Fibroblast of skin of scalp (primary cell): ENCODE results near the gene MYO5A.
"Not testable (repeated sequence)": the region's sequence is repeated elsewhere in the genome, so short reads cannot be mapped to it uniquely, and the experiment has no call there.

ENCODE experiments used
- DNase-seq: peaks from one replicate; pipeline ENCODE4 v3.0.0-alpha.2; 2013

MYO5A gene

GRCh38 chr15:52503788-52504496 lies 24.7 kb downstream of the MYO5A start:
- no peak for DNase-seq

DNA sequence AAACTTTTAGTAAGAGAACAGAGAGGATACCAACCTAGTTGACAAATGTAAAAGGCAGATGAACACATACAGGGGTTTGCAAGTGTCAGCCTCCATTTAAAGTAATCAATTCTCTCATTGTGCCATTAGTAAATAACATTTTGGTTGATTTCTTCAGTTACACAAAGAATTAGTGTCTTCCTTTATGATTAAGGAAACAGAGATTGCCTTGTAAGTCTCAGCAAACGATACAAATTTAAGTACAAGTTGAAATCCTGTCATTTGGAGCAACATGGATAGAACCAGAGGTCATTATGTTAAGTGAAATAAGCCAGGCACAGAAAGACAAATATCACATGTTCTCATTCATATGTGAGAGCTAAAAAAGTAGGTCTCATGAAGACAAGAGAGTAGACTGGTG lies 26.1 kb downstream of the MYO5A start:
- DNase-seq: no peak

DNA sequence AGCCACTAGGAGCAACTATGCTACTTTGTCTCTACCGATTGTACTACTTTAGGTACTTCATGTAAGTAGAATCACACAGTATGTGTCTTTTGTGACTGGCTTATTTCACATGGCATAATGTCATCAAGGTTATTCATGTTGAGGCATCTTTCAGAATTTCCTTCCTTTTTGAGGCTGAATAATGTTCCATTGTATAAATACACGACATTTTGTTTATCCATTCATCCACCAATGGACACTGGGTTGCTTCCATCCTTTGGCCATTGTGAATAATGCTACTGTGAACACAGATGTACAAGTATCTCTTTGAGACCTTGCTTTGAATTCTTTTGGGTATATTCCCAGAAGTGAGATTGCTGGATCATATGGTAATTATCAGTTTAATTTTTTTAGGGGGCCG lies 29.2 kb downstream of the MYO5A start:
- no peak for DNase-seq

GRCh38 chr15:52498706-52499105 lies 30.0 kb downstream of the MYO5A start:
- DNase-seq: peak; percentile 70

- DNase-seq: peak; percentile 60
These were observed 31.8 kb downstream of the MYO5A start for GRCh38 chr15:52496776-52497470.

DNA sequence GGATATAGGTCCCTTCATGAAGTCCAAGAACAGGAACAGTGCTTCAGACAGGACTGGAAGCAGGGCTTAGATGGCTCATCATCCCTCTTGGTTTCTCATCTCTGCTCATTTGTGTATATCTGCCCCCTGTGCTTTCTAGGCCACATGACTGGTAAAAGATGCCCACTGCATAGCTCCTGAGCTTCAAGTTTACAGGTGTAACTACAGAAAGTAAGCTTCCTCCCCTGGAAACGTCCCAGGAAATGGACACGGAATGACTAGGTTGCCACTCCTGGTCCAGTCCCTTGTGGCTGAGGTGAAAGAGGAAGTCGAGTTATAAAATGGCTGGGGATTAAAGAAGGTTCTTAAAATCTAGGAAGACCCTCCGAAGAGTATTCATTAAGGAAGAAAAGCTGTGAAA lies 32.5 kb downstream of the MYO5A start:
- DNase-seq: no peak

DNA sequence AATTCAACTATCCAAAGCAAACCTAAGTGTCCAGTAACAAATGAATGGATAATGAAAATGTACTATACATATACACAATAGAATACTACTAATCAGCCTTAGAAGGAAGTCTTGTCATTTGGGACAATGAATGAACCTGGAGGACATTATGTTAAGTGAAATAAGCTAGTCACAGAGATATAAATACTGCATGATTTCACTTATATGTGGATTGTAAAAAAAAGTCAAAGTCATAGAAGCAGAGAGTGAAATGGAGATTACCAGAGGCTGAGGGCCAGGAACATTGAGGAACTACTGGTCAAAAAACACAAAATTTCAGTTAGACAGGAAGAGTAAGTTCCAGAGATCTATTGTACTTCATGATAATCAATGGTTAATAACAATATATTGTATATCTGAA lies 33.6 kb downstream of the MYO5A start:
- no peak for DNase-seq

DNA sequence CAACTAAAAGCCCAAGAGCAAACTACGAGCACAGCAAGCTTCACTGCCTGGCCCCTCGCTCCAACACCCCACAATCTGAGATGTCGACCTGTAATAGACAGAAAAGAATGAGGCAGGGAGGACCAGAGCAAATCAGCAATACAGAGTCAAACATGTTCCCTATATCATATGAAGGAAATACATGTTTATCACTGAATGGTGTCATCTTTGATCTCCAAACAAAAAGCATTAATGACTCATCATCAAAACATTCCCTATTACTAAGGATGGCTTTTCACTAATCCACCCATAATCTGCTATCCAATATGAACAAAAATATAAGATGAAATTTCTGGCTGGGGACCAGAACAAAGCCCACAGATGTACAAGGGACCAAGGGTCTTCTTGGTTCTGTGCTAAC lies 34.7 kb downstream of the MYO5A start:
- DNase-seq: no peak

GRCh38 chr15:52492132-52492531 lies 36.5 kb downstream of the MYO5A start:
- DNase-seq: no peak

GRCh38 chr15:52491472-52491871 lies 37.2 kb downstream of the MYO5A start:
- DNase-seq: peak; percentile 17

DNA sequence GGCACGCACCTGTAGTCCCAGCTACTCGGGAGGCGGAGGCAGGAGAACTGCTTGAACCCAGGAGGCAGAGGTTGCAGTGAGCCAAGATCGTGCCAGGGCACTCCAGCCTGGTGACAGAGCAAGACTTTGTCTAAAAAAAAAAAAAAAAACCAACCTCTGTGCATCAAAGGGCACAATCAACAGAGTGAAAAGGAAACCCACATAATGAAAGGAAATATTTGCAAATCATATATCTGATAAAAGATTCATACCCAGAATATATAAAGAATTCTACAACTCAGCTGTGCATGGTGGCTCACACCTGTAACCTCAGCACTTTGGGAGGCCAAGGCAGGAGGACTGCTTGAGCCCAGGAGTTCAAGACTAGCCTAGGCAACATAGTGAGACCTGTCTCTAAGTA lies 39.2 kb downstream of the MYO5A start:
- not testable (repeated sequence) for DNase-seq

GRCh38 chr15:52488830-52489229 lies 39.9 kb downstream of the MYO5A start:
- DNase-seq: no peak

DNA sequence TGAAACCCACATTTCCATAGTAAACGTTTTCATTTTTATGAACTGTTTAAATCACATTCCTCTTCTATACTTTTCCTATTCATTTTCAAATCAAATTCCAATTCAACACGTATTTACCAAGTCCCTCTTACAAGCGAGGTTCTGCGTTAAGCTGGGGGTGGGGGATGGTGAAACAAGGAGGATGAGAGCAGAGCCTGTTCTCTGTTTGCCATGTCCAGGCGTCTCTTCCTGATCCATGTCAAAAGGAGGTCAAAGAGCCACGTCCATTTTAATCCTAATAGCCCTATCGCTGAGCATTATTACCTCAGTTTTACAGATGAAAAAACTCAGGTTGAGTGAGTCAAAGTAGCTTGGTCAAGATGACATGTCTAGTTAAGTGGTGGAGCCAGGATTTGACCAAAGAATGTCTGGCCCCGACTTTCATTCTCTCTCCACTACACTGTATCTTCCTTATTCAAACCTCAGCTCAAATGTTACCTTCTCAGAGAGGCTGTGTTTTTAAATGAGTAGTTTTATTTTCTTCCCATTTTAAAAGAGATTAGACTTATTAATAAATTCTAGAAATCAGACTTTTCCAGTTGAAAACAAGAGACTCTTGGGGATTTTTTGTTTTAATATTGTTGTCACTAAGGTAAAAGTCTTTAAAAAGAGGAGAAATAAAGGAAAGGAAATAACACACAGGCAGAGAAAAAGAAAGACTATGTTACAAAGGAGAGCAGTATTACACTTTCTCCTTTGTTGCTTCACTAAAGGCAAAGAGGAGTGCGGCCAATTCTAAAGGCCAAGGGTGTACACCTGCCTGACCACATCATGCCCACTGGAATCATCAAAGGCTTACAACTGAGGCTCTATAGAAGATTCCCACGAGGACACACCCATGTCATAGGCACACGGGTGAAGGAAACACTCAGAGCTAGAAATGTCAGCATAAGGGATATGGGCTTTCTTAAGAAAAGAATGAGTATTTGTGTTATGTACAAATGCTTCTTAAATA lies 42.4 kb downstream of the MYO5A start:
- no peak for DNase-seq

DNA sequence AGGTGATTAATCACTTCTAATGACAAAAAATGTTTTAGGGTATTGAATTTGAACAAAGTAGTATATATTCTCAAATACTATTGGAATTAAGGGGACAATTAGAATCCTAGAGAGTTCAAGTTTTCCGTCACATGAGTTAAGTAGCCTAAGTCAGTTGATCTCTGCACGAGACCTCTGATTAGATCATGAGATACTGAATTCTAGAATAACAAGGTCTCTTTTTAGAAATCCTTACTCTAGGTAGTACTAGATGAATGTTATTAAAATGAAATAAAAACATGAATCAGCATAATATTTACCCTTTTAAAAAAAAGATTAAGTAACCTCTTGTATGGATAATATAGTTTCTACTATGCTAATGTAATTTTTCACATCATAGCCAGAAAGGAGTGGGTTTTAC lies 43.4 kb downstream of the MYO5A start:
- DNase-seq: no peak

DNA sequence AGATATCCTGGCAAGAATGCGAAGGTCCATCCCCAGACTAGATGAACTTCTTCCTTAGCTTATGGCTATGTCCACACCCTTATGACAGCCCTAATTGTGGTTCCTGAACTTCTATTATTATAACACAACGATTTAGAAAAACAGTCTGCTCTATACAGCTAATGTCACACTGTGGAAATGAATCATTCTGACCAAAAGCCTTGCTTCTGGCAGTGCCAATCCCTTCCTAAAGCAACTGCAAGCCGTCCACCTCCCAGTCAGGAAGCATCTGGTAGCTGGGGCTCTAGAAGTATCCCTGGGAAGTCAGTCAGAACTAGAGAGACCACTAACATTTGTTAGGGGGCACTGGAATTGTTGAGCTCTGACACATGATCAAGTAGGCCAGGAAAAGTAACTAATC lies 45.0 kb downstream of the MYO5A start:
- DNase-seq: peak; percentile 61

DNA sequence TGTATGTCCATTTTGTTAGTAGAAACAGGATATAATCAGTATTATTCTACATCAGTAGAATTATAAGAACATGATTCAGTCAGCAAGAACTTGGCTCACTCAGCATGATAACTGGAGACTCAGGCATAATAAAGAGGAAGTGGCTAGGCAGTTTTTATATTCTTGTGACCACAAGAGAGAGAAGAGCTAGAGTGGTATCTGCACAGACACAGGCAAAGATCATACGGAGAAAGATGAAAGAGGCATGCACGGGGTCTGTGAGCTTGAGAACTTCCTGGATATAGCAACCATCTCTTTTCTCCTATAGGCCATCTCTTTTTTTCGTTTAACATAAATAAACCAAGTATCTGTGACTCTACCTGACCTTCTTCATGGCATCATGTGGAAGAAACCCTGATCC lies 46.8 kb downstream of the MYO5A start:
- DNase-seq: peak; percentile 84

DNA sequence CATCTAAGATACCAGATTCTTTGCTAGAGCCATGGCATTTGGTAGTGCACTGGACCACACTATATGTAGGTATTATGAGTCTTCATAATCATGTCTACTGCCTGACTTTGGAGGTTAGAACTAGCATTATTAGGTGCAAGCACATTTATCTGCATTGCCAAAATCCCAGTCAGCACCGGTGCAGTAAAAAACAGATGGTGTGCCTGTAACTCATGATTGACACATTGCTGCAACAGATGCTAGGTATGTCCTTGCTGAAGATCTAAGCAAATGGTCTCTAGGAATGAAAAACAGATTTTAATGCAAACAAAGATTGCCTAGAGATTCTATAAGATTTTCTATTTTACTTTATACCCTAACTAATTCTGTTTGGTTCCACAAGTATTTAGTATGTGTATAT lies 47.7 kb downstream of the MYO5A start:
- no peak for DNase-seq

GRCh38 chr15:52466716-52467115 lies 62.0 kb downstream of the MYO5A start:
- no peak for DNase-seq

- DNase-seq: no peak
These were observed 62.5 kb downstream of the MYO5A start for GRCh38 chr15:52466134-52466701.

DNA sequence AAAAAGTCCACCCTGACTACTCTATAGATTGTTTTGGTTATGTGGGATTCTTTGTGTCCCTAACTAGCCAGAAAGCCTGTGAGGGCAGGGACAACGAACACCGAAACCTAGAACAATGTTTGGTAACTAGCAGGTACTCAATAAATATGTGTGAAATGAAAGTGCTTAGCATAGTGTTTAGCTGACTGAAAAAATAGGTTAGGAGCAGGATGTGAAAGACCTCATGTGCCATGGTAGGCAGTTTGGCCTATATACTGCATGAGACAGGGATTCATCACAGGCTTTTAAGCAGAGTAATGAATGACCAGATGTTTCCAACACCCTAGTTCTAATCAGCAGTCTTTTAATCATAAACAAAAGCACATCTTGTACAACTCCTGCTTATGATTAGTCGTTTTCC lies 64.2 kb downstream of the MYO5A start:
- DNase-seq: no peak

- DNase-seq: no peak
These were observed 64.6 kb downstream of the MYO5A start for GRCh38 chr15:52464040-52464439.

GRCh38 chr15:52463638-52464037 lies 65.0 kb downstream of the MYO5A start:
- DNase-seq: no peak

DNA sequence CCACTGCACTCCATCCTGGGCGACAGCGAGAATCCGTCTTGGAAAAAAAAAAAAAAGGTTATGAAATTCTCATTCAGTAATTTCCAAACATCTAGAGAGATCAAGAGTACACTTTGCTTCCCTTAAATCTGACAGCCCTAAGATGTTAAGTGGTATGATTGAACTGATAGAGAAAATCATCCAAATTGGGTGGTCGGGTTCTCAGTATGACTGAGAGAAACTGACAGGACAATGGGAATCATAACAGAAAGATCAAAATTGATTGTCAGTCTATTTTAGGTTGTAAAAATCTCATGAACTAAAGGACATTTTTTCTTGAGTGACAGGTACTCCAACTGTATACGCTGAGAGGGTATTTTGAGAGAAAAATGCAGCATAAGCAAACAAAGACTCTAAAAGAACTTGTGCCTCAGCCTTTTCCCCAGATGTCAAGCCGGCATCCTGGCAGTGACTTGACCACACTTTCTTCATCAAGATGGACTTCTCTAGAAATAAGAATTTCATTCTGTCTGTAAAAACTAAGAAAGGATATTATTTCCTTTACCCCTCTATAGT lies 65.8 kb downstream of the MYO5A start:
- no peak for DNase-seq
